ENCODE results near the gene MAN1A1.
"Not testable (repeated sequence)": the region's sequence is repeated elsewhere in the genome, so short reads cannot be mapped to it uniquely, and the experiment has no call there.

The MAN1A1 gene

DNA sequence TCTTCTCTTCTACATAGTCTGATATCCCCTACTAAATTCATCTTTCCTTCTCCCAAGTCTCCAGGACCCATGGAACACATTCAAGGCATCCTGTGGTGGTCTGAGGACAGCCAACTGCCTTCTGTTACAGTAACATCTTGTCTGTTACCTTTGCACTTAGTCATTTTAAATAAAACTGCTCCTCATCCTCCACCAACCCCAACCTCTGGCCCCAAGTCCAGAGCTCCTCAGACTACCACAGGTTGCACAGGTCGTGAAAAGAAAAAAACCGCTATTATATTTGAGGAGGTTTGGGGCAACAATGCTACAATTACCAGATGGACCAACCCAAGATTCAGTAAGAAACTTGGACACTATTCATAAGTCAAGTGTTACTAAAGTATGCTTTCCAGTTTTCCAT lies 49.9 kb downstream of the MAN1A1 start:
- no peak for DNase-seq

DNA sequence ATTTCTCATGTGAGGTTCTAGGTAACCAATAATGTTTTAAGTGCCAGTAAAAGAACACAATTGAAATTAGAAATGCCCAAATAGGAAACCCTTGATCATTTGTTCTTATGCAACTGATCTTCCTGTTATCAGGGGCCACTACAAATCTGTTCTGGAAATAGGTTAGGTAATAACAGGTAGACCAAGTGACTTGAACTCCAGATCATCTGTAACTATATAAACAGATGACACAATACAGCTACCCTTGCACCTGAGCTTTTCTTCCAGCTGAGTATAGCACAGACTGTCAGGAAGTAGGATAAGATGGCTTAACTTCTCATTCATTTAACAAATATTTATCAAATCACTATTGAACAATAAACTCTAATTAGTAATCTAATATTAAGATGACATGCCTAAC lies 52.5 kb downstream of the MAN1A1 start:
- no peak for DNase-seq

DNA sequence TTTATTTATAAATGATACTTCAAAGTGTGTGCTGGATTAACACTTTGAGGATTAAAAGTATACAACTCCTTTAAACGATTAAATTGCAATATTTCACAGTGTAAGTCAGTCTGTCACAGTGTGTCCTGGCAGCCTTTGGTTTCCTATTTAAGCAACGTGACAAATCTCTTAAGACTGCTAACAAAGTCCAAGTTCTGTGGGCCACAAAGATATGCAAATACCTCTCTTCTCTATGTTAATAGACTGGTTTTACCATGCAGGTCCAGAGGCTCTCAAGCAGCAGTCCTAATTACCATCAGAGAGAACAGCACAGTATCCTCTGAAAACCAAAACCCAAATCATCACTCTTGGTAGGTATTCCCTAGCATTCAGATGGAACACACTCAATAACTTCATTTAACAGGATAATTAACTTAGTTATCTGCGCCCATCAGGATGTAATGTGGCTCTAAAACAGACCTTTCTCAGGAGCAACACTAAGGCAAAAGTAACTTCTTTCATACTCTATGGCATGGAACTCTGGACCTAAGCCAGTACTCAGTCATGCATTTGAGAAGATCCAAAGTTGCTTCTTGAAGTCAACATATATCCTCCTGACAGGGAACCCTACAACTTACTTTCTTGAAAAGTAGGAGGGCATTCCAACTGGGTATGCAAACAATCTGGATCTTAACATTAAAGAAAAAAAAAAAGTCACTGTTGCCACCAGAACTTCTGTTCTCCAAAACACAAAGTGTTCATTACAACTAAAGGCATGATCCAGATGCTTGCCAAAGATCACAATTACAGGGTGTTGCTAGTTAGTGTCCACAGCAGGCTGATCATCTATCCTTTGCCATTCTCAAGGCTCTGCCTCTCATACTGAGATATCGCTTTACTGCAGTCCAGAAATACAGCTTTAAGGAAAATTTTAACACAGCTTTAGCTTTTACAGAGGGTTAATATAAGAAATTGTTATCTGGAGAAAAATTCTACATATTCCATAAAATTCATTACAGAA lies 53.2 kb downstream of the MAN1A1 start:
- no peak for DNase-seq

DNA sequence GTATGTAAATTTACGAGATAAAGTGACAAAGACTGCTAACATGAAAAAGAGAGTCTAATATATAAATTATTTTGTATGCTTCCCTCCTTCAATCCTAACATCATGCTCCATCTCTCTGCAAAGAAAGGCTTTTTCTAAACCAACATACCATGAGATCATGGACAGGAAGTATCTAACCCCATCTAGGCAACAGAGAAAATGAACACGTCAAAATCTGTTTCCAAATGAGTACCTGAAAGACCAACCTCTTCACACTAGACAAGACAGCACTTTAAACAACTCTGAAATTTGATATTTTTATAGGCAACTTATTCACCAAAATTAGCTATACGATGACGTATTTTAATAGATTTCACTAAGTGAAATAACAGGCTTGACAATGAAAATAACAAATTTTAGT lies 54.6 kb downstream of the MAN1A1 start:
- DNase-seq, result no peak

DNA sequence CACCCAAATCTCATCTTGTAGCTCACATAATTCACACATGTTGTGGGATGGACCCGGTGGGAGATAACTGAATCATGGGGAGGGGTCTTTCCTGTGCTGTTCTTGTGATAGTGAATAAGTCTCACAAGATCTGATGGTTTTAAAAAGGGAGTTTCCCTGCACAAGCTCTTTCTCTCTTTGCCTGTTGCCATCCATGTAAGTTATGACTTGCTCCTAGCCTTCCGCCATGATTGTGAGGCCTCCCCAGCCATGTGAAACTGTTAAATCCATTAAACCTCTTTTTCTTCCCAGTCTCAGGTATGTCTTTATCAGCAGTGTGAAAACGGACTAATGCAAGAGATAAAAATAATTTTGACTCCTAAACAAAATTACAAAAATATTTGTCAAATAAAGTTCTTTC lies 58.5 kb downstream of the MAN1A1 start:
- not testable (repeated sequence) for DNase-seq

DNA sequence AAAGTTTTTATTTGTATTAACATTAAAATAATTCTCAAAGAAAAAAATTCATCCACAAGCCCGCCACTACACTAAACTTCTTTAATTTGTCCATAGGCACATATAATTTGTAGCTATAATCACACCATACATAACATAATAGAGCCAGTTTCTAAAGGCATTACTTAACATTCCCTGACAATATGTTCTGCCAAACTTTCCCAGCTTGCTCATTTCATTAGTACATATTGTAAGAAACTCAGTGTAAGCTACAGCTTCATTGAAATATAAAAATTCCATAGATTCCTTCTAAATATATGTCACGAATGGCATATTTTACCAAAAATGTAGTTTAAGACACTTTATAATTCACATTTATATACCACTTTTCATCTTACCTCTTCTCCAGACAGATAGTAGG lies 59.3 kb downstream of the MAN1A1 start:
- DNase-seq, result no peak

DNA sequence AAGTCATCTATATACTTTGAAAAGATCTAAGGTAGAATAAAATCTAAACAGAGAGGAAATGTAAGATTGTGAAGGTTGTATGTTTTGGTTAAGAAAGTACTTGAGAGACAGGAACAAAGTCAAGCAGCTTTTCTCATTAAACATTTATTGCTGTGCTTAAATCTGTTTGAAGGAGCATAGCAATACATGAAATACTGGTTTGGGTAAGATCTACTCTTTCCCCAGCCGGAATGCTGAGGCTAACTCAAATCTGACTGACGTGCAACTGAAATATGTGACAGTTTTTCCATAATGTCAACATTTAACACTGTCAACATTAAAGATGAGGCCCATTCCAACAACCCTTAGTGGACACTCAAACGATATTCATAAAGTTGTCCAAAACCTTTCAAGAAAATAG lies 59.9 kb downstream of the MAN1A1 start:
- DNase-seq, result no peak

DNA sequence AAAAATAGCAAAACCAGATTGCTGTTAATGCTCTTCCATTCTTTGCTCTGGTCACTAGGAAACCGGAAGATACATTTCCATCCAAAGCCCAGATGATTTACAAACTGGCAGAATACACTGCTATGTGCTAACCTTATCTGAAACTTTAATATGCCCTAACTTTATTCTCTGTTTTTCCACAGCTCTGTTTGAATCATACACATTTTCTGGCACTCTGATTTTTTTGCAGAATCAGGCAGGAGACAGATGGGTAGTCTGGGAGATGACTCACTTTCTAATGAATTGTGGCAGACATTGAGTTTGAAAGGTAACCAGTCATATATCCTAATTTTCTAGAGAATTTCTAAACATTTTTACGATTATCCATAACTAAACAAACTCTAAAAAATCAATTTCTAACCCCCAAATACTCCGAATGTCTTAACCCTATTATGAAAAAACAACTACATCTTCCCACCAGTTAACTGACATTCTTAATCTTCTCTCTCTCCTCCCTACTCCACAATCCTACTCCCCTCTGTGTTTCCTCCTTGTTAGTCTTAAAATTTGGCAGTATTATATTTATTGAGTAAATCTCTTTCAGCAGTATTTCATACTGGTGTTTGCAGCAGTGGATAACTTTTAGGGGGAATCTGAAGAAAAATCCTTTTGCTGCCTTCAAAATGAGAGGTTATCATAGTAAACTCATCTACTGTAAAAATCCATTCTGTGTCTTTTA lies 63.5 kb downstream of the MAN1A1 start:
- DNase-seq, result no peak

DNA sequence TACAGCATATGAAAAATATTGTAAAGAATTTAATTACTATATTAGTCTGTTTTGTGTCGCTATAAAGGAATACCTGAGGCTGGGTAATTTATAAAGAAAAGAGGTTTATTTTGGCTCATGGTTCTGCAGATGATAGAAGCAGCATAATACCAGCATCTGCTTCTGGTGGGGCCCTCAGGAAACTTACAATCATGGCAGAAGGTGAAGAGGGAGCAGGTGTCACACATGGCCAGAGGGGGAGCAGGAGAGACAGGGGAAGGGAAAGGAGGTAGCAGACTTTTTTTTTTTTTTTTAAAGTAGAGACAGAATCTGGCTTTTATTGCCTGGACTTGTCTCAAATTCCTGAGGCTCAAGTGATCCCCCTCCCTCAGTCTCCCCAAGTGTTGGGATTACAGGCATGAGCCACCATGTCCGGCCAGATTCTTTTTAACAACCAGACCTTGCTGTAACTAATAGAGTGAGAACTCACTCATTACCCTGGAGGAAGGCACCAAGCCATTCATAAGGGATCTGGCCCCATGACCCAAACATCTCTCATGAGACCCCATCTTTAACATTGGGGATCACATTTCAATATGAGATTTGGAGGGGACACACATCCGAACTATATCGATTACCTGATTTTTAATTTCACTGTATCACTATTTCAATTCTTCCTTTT lies 64.6 kb downstream of the MAN1A1 start:
- DNase-seq, result no peak

DNA sequence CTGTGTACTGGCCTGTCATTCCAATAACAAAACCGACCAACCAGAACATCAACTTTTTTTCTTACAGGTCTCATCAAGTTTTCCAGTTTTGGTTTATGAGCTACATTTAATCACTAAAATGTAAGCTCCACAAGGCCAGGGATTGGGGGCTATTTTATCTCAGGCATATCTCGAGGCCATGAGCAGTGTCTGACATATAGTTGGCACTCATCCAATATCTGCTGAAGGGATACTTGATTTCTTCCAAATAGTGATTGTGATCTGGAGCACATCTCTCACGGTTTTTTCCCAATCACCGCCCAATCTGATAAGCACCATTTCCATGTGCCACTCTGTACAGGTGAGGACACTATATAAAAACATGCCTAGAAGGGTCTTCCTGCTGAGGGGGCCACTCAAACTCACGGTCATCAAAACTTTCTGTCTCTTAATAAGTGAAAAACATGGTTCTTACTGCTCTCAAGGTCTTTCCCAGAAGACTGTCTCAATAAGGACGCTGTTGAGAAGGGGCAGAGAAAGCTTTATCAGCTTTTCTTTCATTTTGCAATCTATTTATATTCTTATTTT lies 65.5 kb downstream of the MAN1A1 start:
- no peak for DNase-seq

DNA sequence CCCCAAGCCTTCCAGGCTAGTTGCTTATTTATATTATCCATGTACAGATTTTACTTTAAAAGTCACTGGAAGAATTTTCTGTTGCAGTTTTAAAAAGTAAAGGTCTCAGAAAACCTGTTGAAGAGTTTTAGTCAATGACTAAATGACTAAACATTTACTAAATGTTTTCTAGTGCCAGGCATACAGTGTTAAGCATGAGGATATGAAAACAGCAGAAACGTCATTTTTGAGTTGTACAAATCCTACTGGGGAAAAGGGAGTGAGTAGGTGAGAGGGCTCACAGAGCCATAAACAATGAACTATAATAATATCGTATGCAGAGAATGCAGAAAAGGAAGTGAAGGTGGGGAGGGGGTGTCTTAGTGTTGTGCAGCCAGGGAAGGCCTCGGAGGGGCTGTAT lies 66.3 kb downstream of the MAN1A1 start:
- DNase-seq, result no peak

DNA sequence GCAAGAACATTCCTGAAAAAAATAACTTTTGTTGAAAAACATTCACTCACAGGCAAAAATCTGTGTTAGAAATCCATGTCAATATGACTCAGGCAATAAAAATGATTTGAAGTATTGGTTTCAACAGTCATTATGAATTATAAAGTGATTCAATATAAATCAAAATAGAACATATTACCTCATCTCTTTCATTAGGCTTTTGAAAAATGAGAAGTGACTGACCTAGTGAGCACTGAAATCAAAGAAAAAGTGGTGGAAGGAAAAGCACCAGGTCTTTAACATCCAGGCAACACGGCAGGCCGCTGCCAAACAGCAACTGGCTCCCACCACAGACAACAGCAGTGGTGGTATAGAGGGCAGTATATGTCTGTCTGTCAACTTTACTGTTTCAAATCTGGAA lies 68.9 kb downstream of the MAN1A1 start:
- DNase-seq, result no peak

DNA sequence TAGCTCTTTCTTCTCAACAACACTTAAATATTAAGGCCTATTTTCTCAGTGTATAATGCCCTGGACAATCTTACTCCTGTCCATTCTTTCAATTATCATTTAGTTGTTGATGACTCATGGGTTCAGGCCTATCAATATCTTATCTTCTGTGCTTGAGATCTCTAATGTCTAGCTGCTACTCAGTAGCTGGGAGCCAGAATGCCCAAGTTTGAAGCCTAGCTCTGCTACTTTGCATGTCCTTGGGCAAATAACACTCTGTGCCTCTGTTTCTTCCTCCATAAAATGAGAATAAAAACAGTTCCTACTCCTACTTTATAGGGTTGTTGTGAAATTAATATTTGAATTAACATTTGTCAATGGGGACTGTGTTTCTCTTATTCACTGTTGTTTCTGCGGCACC lies 69.5 kb downstream of the MAN1A1 start:
- no peak for DNase-seq

DNA sequence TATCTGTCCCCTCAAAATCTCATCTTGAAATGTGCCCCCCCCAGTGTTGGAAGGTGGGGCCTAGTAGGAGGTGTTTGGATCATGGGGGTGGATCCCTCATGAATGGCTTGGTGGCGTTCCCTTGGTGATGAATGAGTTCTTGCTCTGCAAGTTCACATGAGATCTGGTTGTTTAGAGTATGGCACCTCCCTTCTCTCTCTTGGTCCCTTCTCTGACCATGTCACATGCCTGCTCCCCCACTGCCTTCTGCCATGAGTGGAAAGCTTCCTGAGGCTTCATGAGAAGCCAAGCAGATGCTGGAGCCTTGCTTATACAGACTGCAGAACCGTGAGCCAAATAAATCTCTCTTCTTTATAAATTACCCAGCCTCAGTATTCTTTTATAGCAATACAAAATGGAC lies 70.9 kb downstream of the MAN1A1 start:
- no peak for DNase-seq

DNA sequence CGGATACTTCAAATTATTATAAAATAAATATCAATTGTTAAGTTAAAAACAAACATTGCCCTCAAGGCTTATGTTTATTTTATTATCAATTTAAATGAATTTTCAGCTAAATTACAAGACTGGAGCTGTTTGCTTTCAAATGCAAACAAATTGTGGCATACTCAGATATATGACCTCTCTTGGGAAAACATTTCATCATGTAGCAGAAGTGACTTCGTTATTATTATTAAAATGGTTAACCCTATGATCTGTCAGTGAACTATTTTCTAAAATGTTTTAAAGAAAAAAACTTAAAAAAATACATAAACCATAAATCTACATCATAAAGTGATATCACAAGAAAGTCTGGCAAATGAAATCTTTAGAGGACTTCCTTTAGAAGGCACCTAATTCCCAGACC lies 72.5 kb downstream of the MAN1A1 start:
- no peak for DNase-seq

DNA sequence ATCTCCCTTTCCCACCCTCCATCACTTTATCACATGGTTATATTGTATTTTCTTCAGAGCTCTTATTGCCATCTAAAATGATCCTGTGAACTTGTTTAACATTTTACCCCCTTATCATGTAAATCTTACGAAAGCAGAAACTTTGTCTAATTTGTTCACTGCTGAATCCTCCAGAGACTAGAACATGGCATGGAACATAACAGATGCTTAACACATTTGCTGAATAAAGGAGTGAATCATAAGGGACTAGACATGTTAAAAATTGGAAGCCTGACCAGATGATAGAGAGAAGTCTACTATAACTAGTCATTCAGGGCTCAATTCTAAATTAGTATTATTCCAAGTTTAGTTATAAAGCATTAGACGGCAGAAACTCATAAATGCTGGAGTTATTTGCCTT lies 73.3 kb downstream of the MAN1A1 start:
- DNase-seq, result no peak

DNA sequence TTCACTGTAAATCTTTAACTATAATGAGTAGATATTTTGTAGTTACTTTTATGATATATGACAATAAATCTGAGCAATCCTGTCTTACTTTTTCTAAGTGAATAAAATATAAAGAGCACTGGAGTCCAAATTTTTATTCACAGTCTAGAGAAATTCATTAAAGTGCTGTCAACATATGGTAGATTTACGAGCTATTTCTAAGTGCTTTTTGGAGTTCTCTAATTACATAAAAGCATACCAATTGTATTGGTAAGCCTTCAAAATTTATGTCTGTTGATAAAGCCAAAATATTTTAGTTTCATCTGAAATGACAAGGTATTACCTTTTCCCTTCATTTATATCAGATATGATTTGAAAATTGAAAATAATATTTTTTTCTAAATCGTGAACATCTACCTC lies 75.4 kb downstream of the MAN1A1 start:
- DNase-seq, result no peak

DNA sequence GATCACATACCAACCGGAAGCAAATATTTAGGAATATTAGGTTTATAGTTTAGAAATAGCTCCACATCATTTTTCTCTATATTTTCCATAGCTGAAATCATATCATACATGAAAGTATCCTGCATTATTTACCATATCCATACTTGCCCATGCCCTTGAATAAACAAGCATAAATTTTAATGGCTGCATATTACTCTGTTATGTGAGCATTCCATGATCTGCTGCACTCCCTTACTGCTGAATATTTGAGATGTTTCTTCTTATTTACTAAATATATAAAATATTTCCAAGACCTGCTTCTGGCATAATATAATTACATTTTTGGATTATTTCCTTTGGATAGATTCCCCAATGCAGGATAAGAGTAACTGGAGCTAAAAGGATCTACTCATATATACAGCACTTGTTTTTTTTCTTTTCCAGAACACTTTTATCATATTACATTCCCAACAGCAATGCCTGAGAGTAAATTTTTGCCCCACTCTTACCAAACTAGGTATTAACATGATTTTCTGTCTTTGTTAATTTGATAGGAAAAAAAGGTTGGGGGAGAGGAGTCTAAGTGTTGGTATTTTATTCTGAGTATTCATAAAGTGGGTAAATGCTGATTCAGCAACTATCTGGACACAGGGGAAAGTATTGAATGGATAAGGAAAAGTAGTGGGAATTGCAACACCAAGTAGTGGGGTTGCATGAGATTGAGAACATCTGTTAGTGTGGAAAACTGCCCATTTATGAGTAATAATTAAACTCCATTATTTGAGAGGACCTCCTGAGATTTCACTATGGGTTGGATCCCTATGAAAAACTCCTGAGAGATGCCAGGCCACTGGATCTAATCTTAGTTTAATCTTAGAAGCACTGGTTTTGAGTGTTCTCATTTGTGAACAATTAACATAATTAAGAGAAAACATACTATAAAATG lies 76.0 kb downstream of the MAN1A1 start:
- no peak for DNase-seq

DNA sequence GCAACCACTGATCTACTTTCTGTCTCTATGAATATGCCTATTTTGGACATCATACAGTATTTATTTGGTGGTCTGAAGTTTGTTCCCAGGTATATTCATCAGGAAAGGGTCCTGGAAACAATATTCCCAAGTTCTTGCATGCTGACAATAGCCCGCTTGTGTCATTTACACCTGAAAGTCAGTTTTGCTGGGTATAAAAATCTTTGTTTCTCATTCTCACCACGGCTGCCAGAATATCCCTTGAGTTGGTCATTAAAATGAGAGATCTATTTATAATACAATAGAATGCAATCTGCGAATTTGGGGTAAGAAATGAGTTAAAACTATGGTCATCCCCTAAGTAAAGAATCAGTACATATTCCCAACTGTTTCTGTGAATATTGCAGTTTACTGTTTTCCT lies 79.0 kb downstream of the MAN1A1 start:
- DNase-seq, result no peak

DNA sequence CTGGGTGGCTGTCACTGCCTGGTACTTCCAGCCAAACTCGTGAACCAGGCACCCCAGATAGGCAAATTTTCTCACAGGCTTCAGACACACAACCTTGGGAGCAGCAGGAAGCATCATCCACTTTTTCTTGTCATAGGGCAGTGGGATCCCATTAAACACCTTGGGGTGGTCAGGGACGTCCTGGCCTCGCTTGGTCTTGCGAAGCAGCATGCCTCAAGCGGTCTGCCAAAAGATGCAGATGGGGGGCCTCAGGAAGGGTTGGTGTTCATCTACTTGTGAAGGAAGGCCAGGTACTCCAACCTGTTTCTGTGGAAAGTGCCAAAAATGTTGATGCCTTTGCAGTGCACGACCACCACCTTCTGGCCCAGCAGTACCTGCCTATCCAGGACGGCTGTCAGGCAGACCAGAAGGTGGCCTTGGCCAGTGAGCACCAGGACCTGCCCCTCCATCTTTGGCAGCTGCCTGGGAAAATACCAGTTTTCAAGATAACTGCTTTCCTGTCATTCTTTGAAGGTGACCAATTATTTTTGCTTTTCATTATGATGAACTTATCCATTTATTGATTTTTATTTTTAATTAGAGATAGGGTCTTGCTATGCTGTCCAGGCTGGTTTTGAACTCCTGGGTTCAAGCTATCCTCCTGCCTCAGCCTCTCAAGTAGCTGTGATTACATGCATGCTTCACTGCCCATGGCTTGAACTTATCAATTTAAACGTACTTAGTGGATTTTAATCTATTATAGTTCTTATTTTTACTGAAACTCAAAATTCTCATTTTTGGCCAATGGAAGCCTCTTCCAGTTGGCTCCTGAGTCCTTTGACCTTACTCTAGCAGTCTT lies 80.1 kb downstream of the MAN1A1 start:
- DNase-seq, result no peak
